HepG2 (cell line): ENCODE results near the gene RAB3A. TPM values are rescaled to one million over a fixed set of nuclear protein-coding genes. Genes with fewer than 3 reads are reported as not detected.
A peak's percentile ranks its signal among the peaks of the same experiment; 100 is the strongest.

ENCODE experiments used
- DMAP1 ChIP-seq: IDR thresholded peaks from 2 replicates; pipeline ENCODE4 v1.6.1; 2016
- FIP1L1 ChIP-seq: fragments of 200-400 bp; formaldehyde crosslinking; IDR thresholded peaks from 2 replicates; pipeline ENCODE4 v1.6.1; 2018; ENCODE audit warnings: low read depth, mild to moderate bottlenecking, low read length, moderate library complexity, borderline replicate concordance; ENCODE audit not compliant: insufficient read depth
- GABPA ChIP-seq, 2 experiments: IDR thresholded peaks; 2 replicates each; pipeline ENCODE4 v1.6.1; 2011 to 2016; ENCODE audit warnings: low read depth in 2 of 2, low read length in 1 of 2, missing biosample characterization in 1 of 2, missing genetic modification characterization in 1 of 2
- HHEX ChIP-seq: IDR thresholded peaks from 2 replicates; pipeline ENCODE4 v1.6.1; 2016; ENCODE audit warnings: control low read depth
- KDM4B ChIP-seq: sonication (generic); formaldehyde crosslinking; IDR thresholded peaks from 2 replicates; pipeline ENCODE4 v1.4.0; 2020; ENCODE audit warnings: missing genetic modification reagents
- MBD4 ChIP-seq: IDR thresholded peaks from 2 replicates; pipeline ENCODE4 v1.6.1; 2012; ENCODE audit warnings: low read length, inconsistent platforms, borderline replicate concordance
- MLXIP ChIP-seq: sonication (generic); formaldehyde crosslinking; IDR thresholded peaks from 2 replicates; pipeline ENCODE4 v1.9.0; 2021; ENCODE audit warnings: missing genetic modification reagents, borderline replicate concordance
- NBN ChIP-seq: fragments of 450-650 bp; conservative IDR thresholded peaks from 2 replicates; pipeline ENCODE4 v1.6.1; 2017
- PLSCR1 ChIP-seq: sonication (generic); formaldehyde crosslinking; IDR thresholded peaks from 2 replicates; pipeline ENCODE4 v1.5.0; 2020; ENCODE audit warnings: missing genetic modification reagents, mild to moderate bottlenecking, borderline replicate concordance
- RNF2 ChIP-seq: fragments of 450-650 bp; conservative IDR thresholded peaks from 2 replicates; pipeline ENCODE4 v1.6.1; 2016; ENCODE audit warnings: low read depth
- TAF1 ChIP-seq: sonication (generic); formaldehyde crosslinking; IDR thresholded peaks from 2 replicates; pipeline ENCODE4 v1.4.0; 2020; ENCODE audit warnings: missing genetic modification reagents
- ZFY ChIP-seq: sonication (generic); formaldehyde crosslinking; IDR thresholded peaks from 2 replicates; pipeline ENCODE4 v1.4.0; 2020; ENCODE audit warnings: missing genetic modification reagents
- ZNF329 ChIP-seq: sonication (generic); formaldehyde crosslinking; IDR thresholded peaks from 2 replicates; pipeline ENCODE4 v1.9.0; 2021; ENCODE audit warnings: low read depth, mild to moderate bottlenecking, missing genetic modification reagents
- ZNF768 ChIP-seq: sonication (generic); formaldehyde crosslinking; IDR thresholded peaks from 2 replicates; pipeline ENCODE4 v1.4.0; 2020; ENCODE audit warnings: missing genetic modification reagents
- polyA plus RNA-seq, 8 experiments: library from polyadenylated mRNA; depleted of rRNA in 3 of 8; stranded (reverse) in 7 of 8; unstranded in 1 of 8; fragments of >200 nt; fragmentation: Illumina TruSeq in 4 of 8; extraction: Trizol in 4 of 8; gene quantifications; 2 replicates each; pipeline versions ENCODE4 v1.2.1 to v1.2.3, GENCODE V29; 2011 to 2016; ENCODE audit warnings: low read depth in 4 of 8, missing spikeins in 1 of 8, mixed read lengths in 1 of 8; ENCODE audit not compliant: insufficient read depth in 1 of 8
- total RNA-seq, 5 experiments: library from RNA; depleted of rRNA; stranded (reverse); fragments of >200 nt; fragmentation: Illumina TruSeq; extraction: Trizol; gene quantifications; 2 replicates each; pipeline ENCODE4 v1.2.3, GENCODE V29; 2016; ENCODE audit warnings: low read depth in 1 of 5
- TF ChIP-seq, protein P1 (sequence below): sonication (generic); formaldehyde crosslinking; IDR thresholded peaks from 2 replicates; pipeline ENCODE4 v1.5.0; 2020; ENCODE audit warnings: mild to moderate bottlenecking, missing genetic modification reagents
- TF ChIP-seq, protein P2 (sequence below): sonication (generic); formaldehyde crosslinking; IDR thresholded peaks from 2 replicates; pipeline ENCODE4 v1.4.0; 2020; ENCODE audit warnings: missing genetic modification reagents
- TF ChIP-seq, protein P3 (sequence below): sonication (generic); formaldehyde crosslinking; conservative IDR thresholded peaks from 2 replicates; pipeline ENCODE4 v1.4.0; 2020; ENCODE audit warnings: missing genetic modification reagents
- TF ChIP-seq, protein P4 (sequence below): sonication (generic); formaldehyde crosslinking; IDR thresholded peaks from 2 replicates; pipeline ENCODE4 v1.4.0; 2020; ENCODE audit warnings: missing genetic modification reagents

Gene RAB3A
- total and polyA plus RNA-seq, 2 of the 13 experiments (the other 11 are each of a cell fraction or from before 2014, with no cell fraction given) = 0.58 to 0.98 TPM

DNA sequence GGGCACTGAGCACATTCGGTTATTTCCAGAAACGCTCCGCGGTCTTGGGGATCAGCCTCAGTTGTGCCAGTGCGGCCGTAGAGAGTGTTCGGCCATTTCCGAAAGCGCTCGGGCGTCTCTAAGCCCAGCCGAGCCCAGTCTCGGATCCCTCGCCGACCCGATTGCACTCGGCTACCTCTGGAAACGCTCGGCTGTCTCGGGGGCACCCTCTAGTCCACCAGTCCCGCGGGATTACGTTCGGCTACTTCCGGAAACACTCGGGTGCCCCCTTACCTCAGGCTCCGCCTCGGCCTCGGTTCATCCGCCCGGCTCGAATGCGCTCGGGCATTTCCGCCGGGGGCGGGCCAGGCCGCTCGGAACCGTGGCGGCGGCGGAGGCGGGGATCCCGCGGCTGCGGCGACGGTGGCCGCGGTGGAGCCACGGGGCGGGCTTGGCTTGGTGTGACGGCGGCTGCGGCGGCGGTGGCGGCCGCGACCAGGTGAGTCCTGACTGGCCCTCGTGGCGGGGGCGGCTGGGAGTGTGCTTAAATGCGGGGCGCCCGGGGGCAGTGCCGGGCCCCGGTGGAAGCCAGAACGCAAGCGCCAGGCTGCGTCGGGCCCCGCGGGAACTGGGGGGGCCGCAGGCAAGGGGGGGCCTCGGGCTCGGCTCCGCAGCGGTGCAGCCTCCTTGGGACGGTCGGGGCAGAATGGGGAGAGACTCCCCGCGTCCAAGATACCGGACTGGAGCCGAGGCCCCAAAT is 50.9 kb downstream of the RAB3A start, which contains the start of gene PIK3R2 (continued):
- TF ChIP-seq MLXIP = no peak
- TF ChIP-seq ZNF768 (CRISPR knock-in tag) = no peak
- TF ChIP-seq MBD4 = no peak
- no peak; the same call in 1 of the 2 replicates for TF ChIP-seq TAF1 (CRISPR knock-in tag)
- TF ChIP-seq ZFY (CRISPR knock-in tag) = peak; percentile 69
- peak; percentile 18; the same call in 1 of the 2 replicates for TF ChIP-seq DMAP1 (CRISPR knock-in tag)
- peak; percentile 46; the same call in 1 of the 2 replicates for TF ChIP-seq PLSCR1 (CRISPR knock-in tag)
- TF ChIP-seq ZNF329 (CRISPR knock-in tag) = 0 out of 2 replicates have a peak, but pooled peaks have one; percentile 35
- no peak for TF ChIP-seq RNF2
- no peak for TF ChIP-seq FIP1L1
- TF ChIP-seq, protein P1, sequence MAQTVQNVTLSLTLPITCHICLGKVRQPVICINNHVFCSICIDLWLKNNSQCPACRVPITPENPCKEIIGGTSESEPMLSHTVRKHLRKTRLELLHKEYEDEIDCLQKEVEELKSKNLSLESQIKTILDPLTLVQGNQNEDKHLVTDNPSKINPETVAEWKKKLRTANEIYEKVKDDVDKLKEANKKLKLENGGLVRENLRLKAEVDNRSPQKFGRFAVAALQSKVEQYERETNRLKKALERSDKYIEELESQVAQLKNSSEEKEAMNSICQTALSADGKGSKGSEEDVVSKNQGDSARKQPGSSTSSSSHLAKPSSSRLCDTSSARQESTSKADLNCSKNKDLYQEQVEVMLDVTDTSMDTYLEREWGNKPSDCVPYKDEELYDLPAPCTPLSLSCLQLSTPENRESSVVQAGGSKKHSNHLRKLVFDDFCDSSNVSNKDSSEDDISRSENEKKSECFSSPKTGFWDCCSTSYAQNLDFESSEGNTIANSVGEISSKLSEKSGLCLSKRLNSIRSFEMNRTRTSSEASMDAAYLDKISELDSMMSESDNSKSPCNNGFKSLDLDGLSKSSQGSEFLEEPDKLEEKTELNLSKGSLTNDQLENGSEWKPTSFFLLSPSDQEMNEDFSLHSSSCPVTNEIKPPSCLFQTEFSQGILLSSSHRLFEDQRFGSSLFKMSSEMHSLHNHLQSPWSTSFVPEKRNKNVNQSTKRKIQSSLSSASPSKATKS (CRISPR knock-in tag) = no peak
- TF ChIP-seq NBN = no peak
- no peak for TF ChIP-seq HHEX (CRISPR knock-in tag)
- TF ChIP-seq, protein P2, sequence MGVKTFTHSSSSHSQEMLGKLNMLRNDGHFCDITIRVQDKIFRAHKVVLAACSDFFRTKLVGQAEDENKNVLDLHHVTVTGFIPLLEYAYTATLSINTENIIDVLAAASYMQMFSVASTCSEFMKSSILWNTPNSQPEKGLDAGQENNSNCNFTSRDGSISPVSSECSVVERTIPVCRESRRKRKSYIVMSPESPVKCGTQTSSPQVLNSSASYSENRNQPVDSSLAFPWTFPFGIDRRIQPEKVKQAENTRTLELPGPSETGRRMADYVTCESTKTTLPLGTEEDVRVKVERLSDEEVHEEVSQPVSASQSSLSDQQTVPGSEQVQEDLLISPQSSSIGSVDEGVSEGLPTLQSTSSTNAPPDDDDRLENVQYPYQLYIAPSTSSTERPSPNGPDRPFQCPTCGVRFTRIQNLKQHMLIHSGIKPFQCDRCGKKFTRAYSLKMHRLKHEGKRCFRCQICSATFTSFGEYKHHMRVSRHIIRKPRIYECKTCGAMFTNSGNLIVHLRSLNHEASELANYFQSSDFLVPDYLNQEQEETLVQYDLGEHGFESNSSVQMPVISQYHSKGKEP (CRISPR knock-in tag) = no peak
- TF ChIP-seq, protein P3, sequence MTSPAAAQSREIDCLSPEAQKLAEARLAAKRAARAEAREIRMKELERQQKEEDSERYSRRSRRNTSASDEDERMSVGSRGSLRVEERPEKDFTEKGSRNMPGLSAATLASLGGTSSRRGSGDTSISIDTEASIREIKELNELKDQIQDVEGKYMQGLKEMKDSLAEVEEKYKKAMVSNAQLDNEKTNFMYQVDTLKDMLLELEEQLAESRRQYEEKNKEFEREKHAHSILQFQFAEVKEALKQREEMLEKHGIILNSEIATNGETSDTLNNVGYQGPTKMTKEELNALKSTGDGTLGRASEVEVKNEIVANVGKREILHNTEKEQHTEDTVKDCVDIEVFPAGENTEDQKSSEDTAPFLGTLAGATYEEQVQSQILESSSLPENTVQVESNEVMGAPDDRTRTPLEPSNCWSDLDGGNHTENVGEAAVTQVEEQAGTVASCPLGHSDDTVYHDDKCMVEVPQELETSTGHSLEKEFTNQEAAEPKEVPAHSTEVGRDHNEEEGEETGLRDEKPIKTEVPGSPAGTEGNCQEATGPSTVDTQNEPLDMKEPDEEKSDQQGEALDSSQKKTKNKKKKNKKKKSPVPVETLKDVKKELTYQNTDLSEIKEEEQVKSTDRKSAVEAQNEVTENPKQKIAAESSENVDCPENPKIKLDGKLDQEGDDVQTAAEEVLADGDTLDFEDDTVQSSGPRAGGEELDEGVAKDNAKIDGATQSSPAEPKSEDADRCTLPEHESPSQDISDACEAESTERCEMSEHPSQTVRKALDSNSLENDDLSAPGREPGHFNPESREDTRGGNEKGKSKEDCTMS (CRISPR knock-in tag) = no peak
- TF ChIP-seq KDM4B (CRISPR knock-in tag) = no peak; the same call in 1 of the 2 replicates
- no peak for TF ChIP-seq GABPA (IDR thresholded peaks at IDR 0.05; ENCODE audit: low read depth, low read length)
- 0 out of 2 replicates have a peak, but pooled peaks have one; percentile 6 for TF ChIP-seq GABPA (CRISPR knock-in tag; IDR thresholded peaks at IDR 0.05; ENCODE audit: low read depth)
- TF ChIP-seq, protein P4, sequence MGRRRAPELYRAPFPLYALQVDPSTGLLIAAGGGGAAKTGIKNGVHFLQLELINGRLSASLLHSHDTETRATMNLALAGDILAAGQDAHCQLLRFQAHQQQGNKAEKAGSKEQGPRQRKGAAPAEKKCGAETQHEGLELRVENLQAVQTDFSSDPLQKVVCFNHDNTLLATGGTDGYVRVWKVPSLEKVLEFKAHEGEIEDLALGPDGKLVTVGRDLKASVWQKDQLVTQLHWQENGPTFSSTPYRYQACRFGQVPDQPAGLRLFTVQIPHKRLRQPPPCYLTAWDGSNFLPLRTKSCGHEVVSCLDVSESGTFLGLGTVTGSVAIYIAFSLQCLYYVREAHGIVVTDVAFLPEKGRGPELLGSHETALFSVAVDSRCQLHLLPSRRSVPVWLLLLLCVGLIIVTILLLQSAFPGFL (CRISPR knock-in tag) = no peak
